GM18858 (cell line): ENCODE data around the gene LIPT2.

ENCODE experiments used
- ATAC-seq: cut with Tn5 transposase; IDR thresholded peaks from one replicate; pipeline ENCODE4 v1.9.1; 2021; ENCODE audit not compliant: unreplicated experiment

LIPT2 gene

GRCh38 chr11:74504100-74504691 lies 10.7 kb upstream of the LIPT2 start:
- ATAC-seq, result no peak

GRCh38 chr11:74494916-74495315 lies 1.4 kb upstream of the LIPT2 start:
- no peak for ATAC-seq

GRCh38 chr11:74493791-74494630 lies 487 bp upstream of the LIPT2 start:
- ATAC-seq, result no peak

GRCh38 chr11:74492084-74492483 lies 1.4 kb downstream of the LIPT2 start:
- no peak for ATAC-seq

GRCh38 chr11:74490941-74491340 lies 2.6 kb downstream of the LIPT2 start:
- ATAC-seq, result no peak

- no peak for ATAC-seq
Measured at GRCh38 chr11:74487875-74488274, 5.6 kb downstream of the LIPT2 start.

- no peak for ATAC-seq
Measured at GRCh38 chr11:74485868-74486267, 7.7 kb downstream of the LIPT2 start.

- ATAC-seq, result no peak
Measured at GRCh38 chr11:74480688-74481417, 12.7 kb downstream of the LIPT2 start.

GRCh38 chr11:74479732-74480123 lies 13.8 kb downstream of the LIPT2 start:
- no peak for ATAC-seq

- no peak for ATAC-seq
Measured at GRCh38 chr11:74478877-74479731, 14.4 kb downstream of the LIPT2 start.

GRCh38 chr11:74476536-74476935 lies 17.0 kb downstream of the LIPT2 start:
- no peak for ATAC-seq

GRCh38 chr11:74474316-74474715 lies 19.2 kb downstream of the LIPT2 start:
- ATAC-seq, result no peak

- ATAC-seq, result no peak
Measured at GRCh38 chr11:74473382-74474173, 19.9 kb downstream of the LIPT2 start.

- no peak for ATAC-seq
Measured at GRCh38 chr11:74471668-74472429, 21.7 kb downstream of the LIPT2 start.

- no peak for ATAC-seq
Measured at GRCh38 chr11:74471037-74471436, 22.5 kb downstream of the LIPT2 start.

GRCh38 chr11:74470526-74470925 lies 23.0 kb downstream of the LIPT2 start:
- no peak for ATAC-seq

- no peak for ATAC-seq
Measured at GRCh38 chr11:74468936-74469335, 24.6 kb downstream of the LIPT2 start.

GRCh38 chr11:74468521-74468920 lies 25.0 kb downstream of the LIPT2 start:
- no peak for ATAC-seq

- ATAC-seq, result no peak
Measured at GRCh38 chr11:74468058-74468457, 25.5 kb downstream of the LIPT2 start.
